Neuronal stem cell (in vitro differentiated cells): ENCODE data around the gene TUBE1.
"Not testable (repeated sequence)": the region's sequence is repeated elsewhere in the genome, so short reads cannot be mapped to it uniquely, and the experiment has no call there.

Source experiments
- DNase-seq: peaks from one replicate; pipeline ENCODE4 v3.0.0-alpha.2; 2013; ENCODE audit warnings: low spot score
- H2AFZ ChIP-seq: one replicate; pipeline ENCODE4 v1.6.1; 2013; ENCODE audit warnings: mild to moderate bottlenecking, low read length, inconsistent platforms
- H2AK5ac ChIP-seq: 2 replicates; pipeline ENCODE4 v1.6.1; 2013; ENCODE audit warnings: low read depth, mild to moderate bottlenecking, inconsistent platforms, low read length, moderate library complexity, mixed read lengths
- H2BK120ac ChIP-seq: 2 replicates; pipeline ENCODE4 v1.6.1; 2013; ENCODE audit warnings: low read depth, mild to moderate bottlenecking, inconsistent platforms, low read length, moderate library complexity, mixed read lengths
- H2BK12ac ChIP-seq: one replicate; pipeline ENCODE4 v1.6.1; 2013; ENCODE audit warnings: low read length, inconsistent platforms
- H2BK15ac ChIP-seq: 2 replicates; pipeline ENCODE4 v1.6.1; 2013; ENCODE audit warnings: mild to moderate bottlenecking, low read length, inconsistent platforms, mixed read lengths
- H2BK5ac ChIP-seq: one replicate; pipeline ENCODE4 v1.6.1; 2013; ENCODE audit warnings: inconsistent platforms, mild to moderate bottlenecking, low read length, moderate library complexity
- H3K14ac ChIP-seq: one replicate; pipeline ENCODE4 v1.6.1; 2013; ENCODE audit warnings: low read length, inconsistent platforms
- H3K18ac ChIP-seq: 2 replicates; pipeline ENCODE4 v1.6.1; 2013; ENCODE audit warnings: low read length, inconsistent platforms
- H3K23ac ChIP-seq: 2 replicates; pipeline ENCODE4 v1.6.1; 2013; ENCODE audit warnings: low read depth, mild to moderate bottlenecking, mixed read lengths, low read length, inconsistent platforms; ENCODE audit not compliant: poor library complexity
- H3K27ac ChIP-seq: replicated peaks from 3 replicates; pipeline ENCODE4 v1.5.1; 2013; ENCODE audit warnings: low read length, inconsistent platforms
- H3K27me3 ChIP-seq, 3 experiments: 2 replicates each; pipeline ENCODE4 v1.6.1; 2013; ENCODE audit warnings: low read length in 3 of 3, mild to moderate bottlenecking in 2 of 3, inconsistent platforms in 1 of 3, low read depth in 1 of 3, mixed read lengths in 1 of 3, moderate library complexity in 1 of 3; ENCODE audit not compliant: control insufficient read depth in 3 of 3, insufficient read depth in 3 of 3
- H3K36me3 ChIP-seq, 2 donors: replicated peaks in 1 of 2; 2 replicates each; pipeline ENCODE4 v1.6.1; 2013; ENCODE audit warnings: low read length in 2 of 2; ENCODE audit not compliant: control insufficient read depth in 2 of 2, insufficient read depth in 2 of 2
- H3K4ac ChIP-seq: 2 replicates; pipeline ENCODE4 v1.6.1; 2013; ENCODE audit warnings: inconsistent platforms, mild to moderate bottlenecking, low read length, moderate library complexity
- H3K4me1 ChIP-seq, 2 donors: 1 replicate in 1 of 2; 2 replicates in 1 of 2; pipeline ENCODE4 v1.6.1; 2013; ENCODE audit warnings: low read length in 2 of 2, low read depth in 1 of 2; ENCODE audit not compliant: control insufficient read depth in 2 of 2, insufficient read depth in 1 of 2
- H3K4me2 ChIP-seq: one replicate; pipeline ENCODE4 v1.6.1; 2013; ENCODE audit warnings: mild to moderate bottlenecking, low read length, inconsistent platforms; ENCODE audit not compliant: insufficient read depth, poor library complexity, severe bottlenecking
- H3K4me3 ChIP-seq, 2 donors: 2 replicates each; pipeline ENCODE4 v1.5.1; 2013; ENCODE audit warnings: low read length in 2 of 2, mild to moderate bottlenecking in 2 of 2, inconsistent platforms in 1 of 2, moderate library complexity in 1 of 2
- H3K79me1 ChIP-seq: one replicate; pipeline ENCODE4 v1.6.1; 2013; ENCODE audit warnings: low read depth, mild to moderate bottlenecking, inconsistent platforms, low read length, moderate library complexity
- H3K9ac ChIP-seq: one replicate; pipeline ENCODE4 v1.6.1; 2013; ENCODE audit warnings: mild to moderate bottlenecking, low read depth, low read length, inconsistent platforms; ENCODE audit not compliant: poor library complexity
- H3K9me3 ChIP-seq, 2 donors: replicated peaks in 1 of 2; 2 replicates each; pipeline versions ENCODE3 to v1.6.1; 2013; ENCODE audit warnings: low read length in 2 of 2, mild to moderate bottlenecking in 2 of 2, inconsistent platforms in 1 of 2, low read depth in 1 of 2, mixed read lengths in 1 of 2, moderate library complexity in 1 of 2; ENCODE audit not compliant: control insufficient read depth in 2 of 2, insufficient read depth in 1 of 2
- H4K8ac ChIP-seq: one replicate; pipeline ENCODE4 v1.6.1; 2013; ENCODE audit warnings: low read depth, mild to moderate bottlenecking, inconsistent platforms, low read length, moderate library complexity
- H4K91ac ChIP-seq: one replicate; pipeline ENCODE4 v1.6.1; 2013; ENCODE audit warnings: low read length, low read depth, mild to moderate bottlenecking, inconsistent platforms; ENCODE audit not compliant: poor library complexity
- WGBS, 2 donors: extraction: QIAGEN DNeasy Blood & Tissue Kit; methylation state at CpG; one replicate each; pipeline ENCODE4 v1.1.7; 2013; ENCODE audit warnings: missing lambda C conversion rate in 2 of 2, mixed read lengths in 1 of 2; ENCODE audit not compliant: insufficient read length in 2 of 2, insufficient replicate concordance in 1 of 2; ENCODE audit errors: extremely low coverage in 2 of 2; 5-methylcytosine and 5-hydroxymethylcytosine counted together

TUBE1 gene

GRCh38 chr6:112047523-112047922, 39.8 kb downstream of the TUBE1 start:
- H4K8ac ChIP-seq, H2BK120ac ChIP-seq, H3K79me1 ChIP-seq, H3K27me3 ChIP-seq, H3K23ac ChIP-seq, H2BK15ac ChIP-seq, H3K4me2 ChIP-seq, H3K9me3 ChIP-seq, H3K9ac ChIP-seq, H3K36me3 ChIP-seq, H2BK5ac ChIP-seq, H3K14ac ChIP-seq, H2BK12ac ChIP-seq, H2AFZ ChIP-seq, H3K4me3 ChIP-seq, H3K4ac ChIP-seq, H4K91ac ChIP-seq, H3K18ac ChIP-seq, DNase-seq, H3K27ac ChIP-seq, H3K4me1 ChIP-seq, H2AK5ac ChIP-seq: not testable (repeated sequence)
- WGBS, 2 donors, result no CpG with 5 or more reads among the region's 25 CpGs

GRCh38 chr6:112044856-112045255, 42.4 kb downstream of the TUBE1 start:
- H3K27me3 ChIP-seq, result no peaks in the 10 kb centered on the region
- DNase-seq, result no peak
- H2BK120ac ChIP-seq, result no peak overlapping the region
- H3K36me3 ChIP-seq, result no peaks in the 10 kb centered on the region
- H2AK5ac ChIP-seq, result no peak overlapping the region
- no peak overlapping the region for H3K9ac ChIP-seq
- no peak overlapping the region for H3K27ac ChIP-seq
- no peak overlapping the region for H2AFZ ChIP-seq
- H2BK5ac ChIP-seq, result no peak overlapping the region
- H3K4me2 ChIP-seq, result no peak overlapping the region
- no peak overlapping the region for H2BK15ac ChIP-seq
- no peaks in the 10 kb centered on the region for H3K79me1 ChIP-seq
- H3K4ac ChIP-seq, result no peak overlapping the region
- H3K18ac ChIP-seq, result no peak overlapping the region
- no peak overlapping the region for H3K4me3 ChIP-seq
- H3K9me3 ChIP-seq, result peaks cover 3 to 5% of the 10 kb centered on the region in 2 donors
- H3K4me1 ChIP-seq, result peaks cover 0 to 6% of the 10 kb centered on the region in 2 donors
- H4K8ac ChIP-seq, result no peak overlapping the region
- no peak overlapping the region for H2BK12ac ChIP-seq
- no peak overlapping the region for H3K14ac ChIP-seq
- no peak overlapping the region for H3K23ac ChIP-seq
- WGBS, 2 donors, result no CpG with 5 or more reads among the region's 3 CpGs
- no peak overlapping the region for H4K91ac ChIP-seq

- no peak overlapping the region for H4K91ac ChIP-seq
- H3K4me2 ChIP-seq, result no peak overlapping the region
- no peak overlapping the region for H3K18ac ChIP-seq
- no peak overlapping the region for H3K4ac ChIP-seq
- peaks cover 0 to 6% of the 10 kb centered on the region in 2 donors for H3K4me1 ChIP-seq
- no peak overlapping the region for H3K4me3 ChIP-seq
- no peak overlapping the region for H2BK12ac ChIP-seq
- no peak overlapping the region for H3K23ac ChIP-seq
- no peak overlapping the region for H3K27ac ChIP-seq
- DNase-seq, result no peak
- H3K9me3 ChIP-seq, result peaks cover 3 to 5% of the 10 kb centered on the region in 2 donors
- H4K8ac ChIP-seq, result no peak overlapping the region
- H3K27me3 ChIP-seq, result no peaks in the 10 kb centered on the region
- no peak overlapping the region for H3K14ac ChIP-seq
- H2BK120ac ChIP-seq, result no peak overlapping the region
- H2BK15ac ChIP-seq, result no peak overlapping the region
- no peaks in the 10 kb centered on the region for H3K36me3 ChIP-seq
- H3K79me1 ChIP-seq, result no peaks in the 10 kb centered on the region
- peak overlapping the region; percentile 32 for H2AFZ ChIP-seq
- WGBS, 2 donors, result no CpG with 5 or more reads among the region's 8 CpGs
- H3K9ac ChIP-seq, result no peak overlapping the region
- no peak overlapping the region for H2BK5ac ChIP-seq
- no peak overlapping the region for H2AK5ac ChIP-seq
These were observed 43.1 kb downstream of the TUBE1 start for GRCh38 chr6:112044196-112044595.

GRCh38 chr6:112043032-112044007, 44.0 kb downstream of the TUBE1 start:
- no peak overlapping the region for H3K9ac ChIP-seq
- H3K79me1 ChIP-seq, result no peaks in the 10 kb centered on the region
- H3K27me3 ChIP-seq, result no peaks in the 10 kb centered on the region
- no peak overlapping the region for H4K8ac ChIP-seq
- H3K18ac ChIP-seq, result no peak overlapping the region
- H2BK5ac ChIP-seq, result no peak overlapping the region
- peak overlapping the region; percentile 94 for H2AFZ ChIP-seq
- H3K4me3 ChIP-seq, result peak overlapping the region; percentile 70 to 81
- H3K23ac ChIP-seq, result no peak overlapping the region
- no peak overlapping the region for H2BK15ac ChIP-seq
- H3K4me2 ChIP-seq, result no peak overlapping the region
- H3K27ac ChIP-seq, result peak overlapping the region; percentile 79
- H2BK12ac ChIP-seq, result no peak overlapping the region
- H2AK5ac ChIP-seq, result no peak overlapping the region
- H3K4ac ChIP-seq, result no peak overlapping the region
- H3K36me3 ChIP-seq, result no peaks in the 10 kb centered on the region
- no peak overlapping the region for H4K91ac ChIP-seq
- no CpG with 5 or more reads among the region's 36 CpGs for WGBS, 2 donors
- DNase-seq, result peak; percentile 90
- H3K9me3 ChIP-seq, result peaks cover 3 to 5% of the 10 kb centered on the region in 2 donors
- H3K4me1 ChIP-seq, result peaks cover 0 to 7% of the 10 kb centered on the region in 2 donors
- H2BK120ac ChIP-seq, result no peak overlapping the region
- H3K14ac ChIP-seq, result no peak overlapping the region
